ENCODE data around the gene CLIP1. TPM values are rescaled to one million over a fixed set of nuclear protein-coding genes. Genes with fewer than 3 reads are reported as not detected.

Gene CLIP1
- total RNA-seq, 1 donor from 2014 or later, result 70.0 TPM

- peaks cover 10% of the 10 kb centered on the region for H3K4me1 Mint-ChIP-seq (ENCODE audit: low read depth, unreplicated experiment)
- H3K27ac ChIP-seq (ENCODE audit: low read depth, low read length), result no peak overlapping the region
- DNase-seq (ENCODE audit: low read depth) (no peak), FAIRE-seq (no peak)
- no peak overlapping the region for H3K9ac ChIP-seq (ENCODE audit: low read length)
- H3K4me1 ChIP-seq (ENCODE audit: insufficient read depth, low read length), result no peaks in the 10 kb centered on the region
- H2AFZ ChIP-seq (ENCODE audit: low read depth, low read length), result no peak overlapping the region
- H3K27me3 Mint-ChIP-seq (ENCODE audit: low read depth, unreplicated experiment), result no peaks in the 10 kb centered on the region
- no peaks in the 10 kb centered on the region for H3K36me3 Mint-ChIP-seq (ENCODE audit: low read depth, unreplicated experiment)
- H3K4me3 Mint-ChIP-seq (ENCODE audit: unreplicated experiment), result no peak overlapping the region
- no peak overlapping the region for H3K4me3 ChIP-seq (ENCODE audit: insufficient read depth, low read depth, low read length)
- TF ChIP-seq CTCF (IDR thresholded peaks at IDR 0.05; ENCODE audit: insufficient read depth, low read depth, low read length), result no peak
- no peak for TF ChIP-seq EZH2 (IDR thresholded peaks at IDR 0.05; ENCODE audit: insufficient read depth, low read length)
- no peaks in the 10 kb centered on the region for H3K36me3 ChIP-seq (ENCODE audit: insufficient read depth, low read length)
- H3K9me3 ChIP-seq (ENCODE audit: insufficient read depth, low read depth, low read length), result no peaks in the 10 kb centered on the region
- H3K9me3 Mint-ChIP-seq (ENCODE audit: unreplicated experiment), result no peaks in the 10 kb centered on the region
- no peaks in the 10 kb centered on the region for H3K27me3 ChIP-seq (ENCODE audit: insufficient read depth, low read length)
- no peak overlapping the region for H3K27ac Mint-ChIP-seq (ENCODE audit: unreplicated experiment)
- peaks cover 94% of the 10 kb centered on the region for H3K79me2 ChIP-seq (ENCODE audit: insufficient read depth, low read length)
- H4K20me1 ChIP-seq (ENCODE audit: insufficient read depth, low read length), result peaks cover 43% of the 10 kb centered on the region
- H3K4me2 ChIP-seq (ENCODE audit: low read length), result no peak overlapping the region
Observed at GRCh38 chr12:122411537-122411936, 10.9 kb downstream of the CLIP1 start.

DNA sequence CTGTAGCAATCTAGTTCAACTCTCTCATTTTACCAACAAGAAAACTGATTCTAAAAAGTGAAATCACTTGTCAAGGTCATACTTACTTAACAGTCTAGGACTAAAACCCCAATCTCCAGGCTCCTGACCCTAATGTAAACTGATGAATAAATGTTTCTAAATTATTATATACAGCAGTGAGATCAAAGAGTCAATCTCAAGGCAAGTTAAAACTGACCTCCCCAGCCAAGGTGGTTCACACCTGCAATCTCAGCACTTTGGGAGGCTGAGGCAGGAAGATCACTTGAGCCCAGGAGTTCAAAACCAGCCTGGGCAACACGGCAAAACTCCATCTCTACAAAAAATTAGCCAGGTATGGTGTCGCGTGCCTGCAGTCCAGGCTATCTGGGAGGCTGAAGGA is 15.3 kb downstream of the CLIP1 start:
- no peaks in the 10 kb centered on the region for H3K9me3 Mint-ChIP-seq (ENCODE audit: unreplicated experiment)
- H3K4me2 ChIP-seq (ENCODE audit: low read length), result no peak overlapping the region
- no peak overlapping the region for H3K4me3 ChIP-seq (ENCODE audit: insufficient read depth, low read depth, low read length)
- H3K79me2 ChIP-seq (ENCODE audit: insufficient read depth, low read length), result peaks cover 92% of the 10 kb centered on the region
- no peak overlapping the region for H2AFZ ChIP-seq (ENCODE audit: low read depth, low read length)
- H3K27me3 Mint-ChIP-seq (ENCODE audit: low read depth, unreplicated experiment), result no peaks in the 10 kb centered on the region
- no peak overlapping the region for H3K4me3 Mint-ChIP-seq (ENCODE audit: unreplicated experiment)
- H3K27ac ChIP-seq (ENCODE audit: low read depth, low read length), result no peak overlapping the region
- FAIRE-seq, result no peak
- H3K27me3 ChIP-seq (ENCODE audit: insufficient read depth, low read length), result no peaks in the 10 kb centered on the region
- H3K4me1 ChIP-seq (ENCODE audit: insufficient read depth, low read length), result no peaks in the 10 kb centered on the region
- no peak overlapping the region for H3K9ac ChIP-seq (ENCODE audit: low read length)
- H3K36me3 ChIP-seq (ENCODE audit: insufficient read depth, low read length), result no peaks in the 10 kb centered on the region
- DNase-seq (ENCODE audit: low read depth), result no peak
- peak overlapping the region; percentile 96 for H3K27ac Mint-ChIP-seq (ENCODE audit: unreplicated experiment)
- H4K20me1 ChIP-seq (ENCODE audit: insufficient read depth, low read length), result peaks cover 23% of the 10 kb centered on the region
- no peak for TF ChIP-seq CTCF (IDR thresholded peaks at IDR 0.05; ENCODE audit: insufficient read depth, low read depth, low read length)
- peaks cover 10% of the 10 kb centered on the region for H3K4me1 Mint-ChIP-seq (ENCODE audit: low read depth, unreplicated experiment)
- no peaks in the 10 kb centered on the region for H3K36me3 Mint-ChIP-seq (ENCODE audit: low read depth, unreplicated experiment)
- H3K9me3 ChIP-seq (ENCODE audit: insufficient read depth, low read depth, low read length), result no peaks in the 10 kb centered on the region

DNA sequence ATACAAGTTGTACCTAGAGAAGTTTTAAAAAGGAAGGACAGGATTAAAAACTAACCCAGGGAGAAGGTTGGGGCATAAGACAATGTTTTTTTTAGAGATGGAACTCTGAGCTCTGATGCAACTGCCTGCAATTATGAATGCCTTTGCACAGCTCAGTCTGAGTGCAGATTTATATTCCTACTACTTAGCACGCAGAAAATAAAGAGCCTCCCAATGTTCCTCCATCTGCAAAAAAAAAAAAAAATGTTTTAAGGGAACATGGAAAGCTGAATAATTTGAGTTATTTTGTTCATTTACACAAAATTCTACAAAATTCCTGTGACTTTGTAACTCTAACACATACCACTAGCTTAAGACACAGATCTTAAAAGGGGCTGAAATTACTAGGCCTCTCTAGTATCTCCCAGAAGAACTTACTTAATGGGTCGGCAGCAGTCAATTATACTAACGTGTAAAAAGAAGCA is 15.7 kb downstream of the CLIP1 start:
- FAIRE-seq, result no peak
- H3K79me2 ChIP-seq (ENCODE audit: insufficient read depth, low read length), result peaks cover 92% of the 10 kb centered on the region

More for the DNA sequence above, 15.7 kb downstream of the CLIP1 start:
- H3K36me3 ChIP-seq (ENCODE audit: insufficient read depth, low read length), result no peaks in the 10 kb centered on the region
- H3K27me3 ChIP-seq (ENCODE audit: insufficient read depth, low read length), result no peaks in the 10 kb centered on the region
- Mint-ChIP-seq H3K4me1 (ENCODE audit: low read depth, unreplicated experiment) (peaks cover 10% of the 10 kb centered on the region), H3K9me3 (ENCODE audit: unreplicated experiment) (no peaks in the 10 kb centered on the region), H3K27me3 (ENCODE audit: low read depth, unreplicated experiment) (no peaks in the 10 kb centered on the region), H3K4me3 (ENCODE audit: unreplicated experiment) (peak overlapping the region; percentile 20), H3K36me3 (ENCODE audit: low read depth, unreplicated experiment) (no peaks in the 10 kb centered on the region), H3K27ac (ENCODE audit: unreplicated experiment) (peak overlapping the region; percentile 96)
- H3K4me1 ChIP-seq (ENCODE audit: insufficient read depth, low read length), result no peaks in the 10 kb centered on the region
- no peak overlapping the region for H3K4me2 ChIP-seq (ENCODE audit: low read length)
- no peak overlapping the region for H3K27ac ChIP-seq (ENCODE audit: low read depth, low read length)
- H2AFZ ChIP-seq (ENCODE audit: low read depth, low read length), result no peak overlapping the region
- H3K4me3 ChIP-seq (ENCODE audit: insufficient read depth, low read depth, low read length), result no peak overlapping the region
- no peak for TF ChIP-seq EZH2 (IDR thresholded peaks at IDR 0.05; ENCODE audit: insufficient read depth, low read length)
- TF ChIP-seq CTCF (IDR thresholded peaks at IDR 0.05; ENCODE audit: insufficient read depth, low read depth, low read length), result no peak
- H3K9me3 ChIP-seq (ENCODE audit: insufficient read depth, low read depth, low read length), result no peaks in the 10 kb centered on the region
- peaks cover 23% of the 10 kb centered on the region for H4K20me1 ChIP-seq (ENCODE audit: insufficient read depth, low read length)
- DNase-seq (ENCODE audit: low read depth), result no peak
- H3K9ac ChIP-seq (ENCODE audit: low read length), result no peak overlapping the region
